ENCODE measurements around the gene IQCE. TPM values are rescaled to one million over a fixed set of nuclear protein-coding genes. Genes with fewer than 3 reads are reported as not detected.

The IQCE gene
- total RNA-seq, 1 experiment from 2014 or later, result 21.4 TPM

DNA sequence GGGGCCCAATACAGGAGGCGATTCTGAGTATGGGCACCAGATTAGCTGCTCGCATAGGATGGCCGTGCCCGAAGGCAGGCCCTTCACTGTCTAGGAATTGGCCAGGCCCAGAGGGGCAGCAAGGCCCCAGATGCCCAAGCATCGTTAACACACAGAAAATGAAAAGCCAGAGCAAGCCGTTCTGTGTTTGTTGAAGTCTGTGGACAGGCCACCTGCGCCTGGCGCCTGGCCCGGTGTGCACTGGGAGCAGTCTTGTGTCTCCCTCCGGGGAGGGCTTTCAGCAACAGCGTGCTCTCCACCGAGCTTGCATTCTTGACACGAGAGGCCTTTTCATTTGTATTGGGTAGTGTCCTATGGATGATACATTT is 38.5 kb downstream of the IQCE start:
- intact Hi-C loops (cut with micrococcal nuclease), result no loop called here
- DNase-seq (ENCODE audit: low read depth, low spot score) (no peak), ATAC-seq (no peak)
- no peaks in the 10 kb centered on the region for H3K4me1 ChIP-seq (ENCODE audit: control insufficient read depth in 1 of 2, insufficient read depth in 2 of 2, low read length in 2 of 2)
- no TSS peak for BruUV-seq (replicated peaks)
- H3K4me2 ChIP-seq (ENCODE audit: low read length), result no peak overlapping the region
- no peaks in the 10 kb centered on the region for H4K20me1 ChIP-seq (ENCODE audit: insufficient read depth)
- no peak for TF ChIP-seq EZH2phosphoT487 (IDR thresholded peaks at IDR 0.05; ENCODE audit: borderline replicate concordance)
- TF ChIP-seq, protein P1, sequence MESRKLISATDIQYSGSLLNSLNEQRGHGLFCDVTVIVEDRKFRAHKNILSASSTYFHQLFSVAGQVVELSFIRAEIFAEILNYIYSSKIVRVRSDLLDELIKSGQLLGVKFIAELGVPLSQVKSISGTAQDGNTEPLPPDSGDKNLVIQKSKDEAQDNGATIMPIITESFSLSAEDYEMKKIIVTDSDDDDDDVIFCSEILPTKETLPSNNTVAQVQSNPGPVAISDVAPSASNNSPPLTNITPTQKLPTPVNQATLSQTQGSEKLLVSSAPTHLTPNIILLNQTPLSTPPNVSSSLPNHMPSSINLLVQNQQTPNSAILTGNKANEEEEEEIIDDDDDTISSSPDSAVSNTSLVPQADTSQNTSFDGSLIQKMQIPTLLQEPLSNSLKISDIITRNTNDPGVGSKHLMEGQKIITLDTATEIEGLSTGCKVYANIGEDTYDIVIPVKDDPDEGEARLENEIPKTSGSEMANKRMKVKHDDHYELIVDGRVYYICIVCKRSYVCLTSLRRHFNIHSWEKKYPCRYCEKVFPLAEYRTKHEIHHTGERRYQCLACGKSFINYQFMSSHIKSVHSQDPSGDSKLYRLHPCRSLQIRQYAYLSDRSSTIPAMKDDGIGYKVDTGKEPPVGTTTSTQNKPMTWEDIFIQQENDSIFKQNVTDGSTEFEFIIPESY (IDR thresholded peaks at IDR 0.05; ENCODE audit: extremely low read depth, insufficient replicate concordance, low read length), result no peak
- no peak for TF ChIP-seq RAD21 (IDR thresholded peaks at IDR 0.05; ENCODE audit: low read depth)
- no peak for TF ChIP-seq ZFX (IDR thresholded peaks at IDR 0.05)
- no peak for TF ChIP-seq CEBPB (IDR thresholded peaks at IDR 0.05; ENCODE audit: low read depth)
- H3K27ac ChIP-seq (ENCODE audit: low read depth, low read length), result no peak overlapping the region
- ChIA-PET CTCF (no interaction called here), RAD21 (ENCODE audit: low non-redundant PET in 1 of 2, low total read pairs in 2 of 2, uncharacterized antibody in 2 of 2, unreplicated experiment in 2 of 2) (no interaction called here), POLR2A (no interaction called here)
- no peaks in the 10 kb centered on the region for H3K27me3 ChIP-seq (ENCODE audit: insufficient read depth, low read length)
- H3K9me3 ChIP-seq (ENCODE audit: control insufficient read depth in 1 of 2, insufficient read depth in 1 of 2, low read depth in 1 of 2, low read length in 2 of 2), result no peaks in the 10 kb centered on the region
- H3K9me2 ChIP-seq (ENCODE audit: insufficient read depth), result no peaks in the 10 kb centered on the region
- H2AFZ ChIP-seq (ENCODE audit: low read depth, low read length, poor library complexity, severe bottlenecking), result no peak overlapping the region
- no peak overlapping the region for H3K4me3 ChIP-seq (replicated peaks in 1 of 2; ENCODE audit: low read depth in 1 of 2, low read length in 2 of 2)
- H3K79me2 ChIP-seq (ENCODE audit: insufficient read depth, low read length), result no peaks in the 10 kb centered on the region
- peaks cover 6 to 8% of the 10 kb centered on the region in 2 experiments; a peak in 2 of 4 replicates for H3K36me3 ChIP-seq (ENCODE audit: control insufficient read depth in 1 of 2, insufficient read depth in 2 of 2, low read length in 2 of 2)
- H3K9ac ChIP-seq (ENCODE audit: low read length), result no peak overlapping the region

DNA sequence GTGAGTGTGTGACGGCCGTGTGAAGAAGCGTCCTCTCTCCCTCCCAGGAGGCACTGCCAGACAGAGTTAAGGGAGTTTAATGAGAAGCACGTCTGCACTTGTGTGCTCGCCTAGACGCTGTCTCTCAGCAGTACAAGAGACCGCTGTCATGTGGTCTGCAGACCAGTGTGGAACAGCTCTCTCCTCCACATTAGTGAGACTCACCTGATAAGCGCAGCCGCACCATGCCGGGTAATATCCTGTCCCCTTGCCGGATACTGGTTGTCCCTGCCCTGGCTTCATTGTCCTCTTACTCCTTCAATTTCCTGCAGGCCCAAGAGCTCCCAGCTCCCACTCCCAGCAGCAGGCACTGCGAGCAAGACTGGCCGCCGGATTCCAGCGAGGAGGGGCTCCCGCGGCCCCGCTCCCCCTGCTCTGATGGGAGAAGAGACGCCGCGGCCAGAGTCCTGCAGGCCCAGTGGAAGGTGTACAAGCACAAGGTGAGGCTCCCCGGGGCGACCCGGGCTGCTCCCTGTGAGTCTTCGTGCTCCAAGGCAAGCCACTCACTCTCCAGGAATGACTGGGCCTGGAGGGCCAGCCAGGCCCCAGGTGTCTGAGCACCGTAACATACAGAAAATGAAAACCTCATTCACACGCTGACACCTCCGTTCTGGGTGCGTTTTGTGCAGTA is 39.5 kb downstream of the IQCE start:
- Histone ChIP-seq H2AFZ (ENCODE audit: low read depth, low read length, poor library complexity, severe bottlenecking) (no peak overlapping the region), H3K36me3 (ENCODE audit: control insufficient read depth in 1 of 2, insufficient read depth in 2 of 2, low read length in 2 of 2) (peaks cover 6 to 8% of the 10 kb centered on the region in 2 experiments; a peak in 2 of 4 replicates), H3K9me2 (ENCODE audit: insufficient read depth) (no peaks in the 10 kb centered on the region), H3K27ac (ENCODE audit: low read depth, low read length) (no peak overlapping the region), H3K9me3 (ENCODE audit: control insufficient read depth in 1 of 2, insufficient read depth in 1 of 2, low read depth in 1 of 2, low read length in 2 of 2) (no peaks in the 10 kb centered on the region), H3K4me2 (ENCODE audit: low read length) (no peak overlapping the region), H3K79me2 (ENCODE audit: insufficient read depth, low read length) (no peaks in the 10 kb centered on the region), H4K20me1 (ENCODE audit: insufficient read depth) (no peaks in the 10 kb centered on the region), H3K4me3 (replicated peaks in 1 of 2; ENCODE audit: low read depth in 1 of 2, low read length in 2 of 2) (no peak overlapping the region), H3K27me3 (ENCODE audit: insufficient read depth, low read length) (no peaks in the 10 kb centered on the region), H3K9ac (ENCODE audit: low read length) (no peak overlapping the region), H3K4me1 (ENCODE audit: control insufficient read depth in 1 of 2, insufficient read depth in 2 of 2, low read length in 2 of 2) (no peaks in the 10 kb centered on the region)
- intact Hi-C loops (cut with micrococcal nuclease), result no loop called here
- DNase-seq (ENCODE audit: low read depth, low spot score) (no peak), ATAC-seq (no peak)
- TF ChIP-seq, protein P2, sequence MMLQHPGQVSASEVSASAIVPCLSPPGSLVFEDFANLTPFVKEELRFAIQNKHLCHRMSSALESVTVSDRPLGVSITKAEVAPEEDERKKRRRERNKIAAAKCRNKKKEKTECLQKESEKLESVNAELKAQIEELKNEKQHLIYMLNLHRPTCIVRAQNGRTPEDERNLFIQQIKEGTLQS (IDR thresholded peaks at IDR 0.05), result no peak
- TF ChIP-seq ELF1 (IDR thresholded peaks at IDR 0.05; ENCODE audit: borderline replicate concordance, low read depth), result no peak
- CTCF ChIA-PET, result no interaction called here
- RAD21 ChIA-PET (ENCODE audit: low non-redundant PET in 1 of 2, low total read pairs in 2 of 2, uncharacterized antibody in 2 of 2, unreplicated experiment in 2 of 2), result no interaction called here
- BruUV-seq (replicated peaks), result no TSS peak
- POLR2A ChIA-PET, result no interaction called here
